Body of pancreas (tissue), 4 donors: ENCODE measurements around the gene SALL4.

Experiments used
- CTCF ChIP-seq, 7 experiments: fragments of 450-650 bp in 4 of 7; fragments of 200-600 bp in 3 of 7; sonication (generic) in 3 of 7; IDR thresholded peaks; one replicate each; pipeline ENCODE4 v1.5.1; 2016 to 2019; ENCODE audit warnings: antibody characterized with exemption in 7 of 7
- POLR2A ChIP-seq, 3 donors: fragments of 450-650 bp; IDR thresholded peaks; one replicate each; pipeline ENCODE4 v1.6.1; 2016; ENCODE audit warnings: antibody characterized with exemption in 3 of 3, mild to moderate bottlenecking in 2 of 3

- TF ChIP-seq CTCF (IDR thresholded peaks at IDR 0.05) (peak in 6 of 7 experiments; percentile 8 to 47 (median 38)), POLR2A (IDR thresholded peaks at IDR 0.05) (peak in 2 of 3 donors; percentile 76 to 78)
Measured at GRCh38 chr20:51766994-51767866, 35.1 kb downstream of the SALL4 start.
